Liver (tissue), 3 donors: ENCODE measurements around the gene PAX7.

Experiments used
- EGR1 ChIP-seq, 2 donors: IDR thresholded peaks; 2 replicates each; pipeline ENCODE4 v1.6.1; 2016 to 2018; ENCODE audit warnings: antibody characterized with exemption in 2 of 2, low read depth in 2 of 2
- GABPA ChIP-seq, 2 donors: IDR thresholded peaks in 1 of 2; conservative IDR thresholded peaks in 1 of 2; 2 replicates each; pipeline ENCODE4 v1.6.1; 2016; ENCODE audit warnings: antibody characterized with exemption in 2 of 2, mild to moderate bottlenecking in 1 of 2, moderate library complexity in 1 of 2
- JUND ChIP-seq, 2 donors: IDR thresholded peaks; 2 replicates each; pipeline ENCODE4 v1.6.1; 2016; ENCODE audit warnings: antibody characterized with exemption in 2 of 2
- NR2F2 ChIP-seq: IDR thresholded peaks from 2 replicates; pipeline ENCODE4 v1.6.1; 2016; ENCODE audit warnings: antibody characterized with exemption
- RAD21 ChIP-seq, 2 donors: IDR thresholded peaks; 2 replicates each; pipeline ENCODE4 v1.6.1; 2016; ENCODE audit warnings: antibody characterized with exemption in 2 of 2, mild to moderate bottlenecking in 2 of 2
- RXRA ChIP-seq, 2 donors: IDR thresholded peaks; 2 replicates each; pipeline ENCODE4 v1.6.1; 2017 to 2018; ENCODE audit warnings: antibody characterized with exemption in 2 of 2, mild to moderate bottlenecking in 1 of 2
- SP1 ChIP-seq: IDR thresholded peaks from 2 replicates; pipeline ENCODE4 v1.6.1; 2018; ENCODE audit warnings: antibody characterized with exemption, mild to moderate bottlenecking
- TAF1 ChIP-seq: conservative IDR thresholded peaks from 2 replicates; pipeline ENCODE4 v1.6.1; 2016; ENCODE audit warnings: antibody characterized with exemption, mild to moderate bottlenecking
- YY1 ChIP-seq: IDR thresholded peaks from 2 replicates; pipeline ENCODE4 v1.6.1; 2016; ENCODE audit warnings: antibody characterized with exemption, mild to moderate bottlenecking
- TF ChIP-seq, protein P1 (sequence below): fragments of 150-350 bp; IDR thresholded peaks from 2 replicates; pipeline ENCODE4 v1.5.1; 2017; ENCODE audit warnings: improper control_type of control experiment, low read depth, low read length; ENCODE audit not compliant: missing input control
- TF ChIP-seq, protein P2 (sequence below): IDR thresholded peaks from 2 replicates; pipeline ENCODE4 v1.6.1; 2016; ENCODE audit warnings: antibody characterized with exemption
- TF ChIP-seq, protein P3 (sequence below): IDR thresholded peaks from 2 replicates; pipeline ENCODE4 v1.6.1; 2016; ENCODE audit warnings: antibody characterized with exemption
- TF ChIP-seq, protein P4 (sequence below): IDR thresholded peaks from 2 replicates; pipeline ENCODE4 v1.6.1; 2016; ENCODE audit warnings: antibody characterized with exemption
- TF ChIP-seq, protein P5 (sequence below): IDR thresholded peaks from 2 replicates; pipeline ENCODE4 v1.6.1; 2016; ENCODE audit warnings: antibody characterized with exemption, mild to moderate bottlenecking
- donor health status: healthy.
- donor health status: healthy.

DNA sequence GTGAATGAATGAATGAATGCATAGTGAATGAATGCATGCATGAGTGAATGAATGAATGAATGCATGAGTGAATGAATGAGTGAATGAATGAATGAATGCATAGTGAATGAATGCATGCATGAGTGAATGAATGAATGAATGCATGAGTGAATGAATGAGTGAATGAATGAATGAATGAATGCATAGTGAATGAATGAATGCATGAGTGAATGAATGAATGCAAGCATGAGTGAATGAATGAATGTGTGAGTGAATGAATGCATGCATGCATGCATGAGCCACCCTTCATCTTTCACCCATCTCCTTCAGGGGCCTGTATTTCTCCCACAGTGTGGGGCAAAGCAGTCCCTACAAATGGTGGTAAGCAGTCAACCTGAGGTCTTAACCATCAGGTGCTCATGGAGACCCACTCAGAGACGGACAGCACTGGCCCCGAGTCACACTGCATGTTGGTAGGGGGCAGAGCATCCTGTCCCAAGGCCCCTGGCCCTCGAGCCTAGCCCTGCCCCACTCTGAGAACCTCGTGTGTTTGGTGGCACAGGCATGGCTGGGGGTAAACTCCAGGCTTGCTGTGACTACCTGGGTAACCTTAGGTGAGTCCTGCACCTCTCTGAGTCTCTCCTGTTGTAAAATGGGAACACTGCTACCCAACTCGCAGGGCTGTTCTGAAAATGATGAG lies 28.0 kb upstream of the PAX7 start:
- TF ChIP-seq, protein P1, sequence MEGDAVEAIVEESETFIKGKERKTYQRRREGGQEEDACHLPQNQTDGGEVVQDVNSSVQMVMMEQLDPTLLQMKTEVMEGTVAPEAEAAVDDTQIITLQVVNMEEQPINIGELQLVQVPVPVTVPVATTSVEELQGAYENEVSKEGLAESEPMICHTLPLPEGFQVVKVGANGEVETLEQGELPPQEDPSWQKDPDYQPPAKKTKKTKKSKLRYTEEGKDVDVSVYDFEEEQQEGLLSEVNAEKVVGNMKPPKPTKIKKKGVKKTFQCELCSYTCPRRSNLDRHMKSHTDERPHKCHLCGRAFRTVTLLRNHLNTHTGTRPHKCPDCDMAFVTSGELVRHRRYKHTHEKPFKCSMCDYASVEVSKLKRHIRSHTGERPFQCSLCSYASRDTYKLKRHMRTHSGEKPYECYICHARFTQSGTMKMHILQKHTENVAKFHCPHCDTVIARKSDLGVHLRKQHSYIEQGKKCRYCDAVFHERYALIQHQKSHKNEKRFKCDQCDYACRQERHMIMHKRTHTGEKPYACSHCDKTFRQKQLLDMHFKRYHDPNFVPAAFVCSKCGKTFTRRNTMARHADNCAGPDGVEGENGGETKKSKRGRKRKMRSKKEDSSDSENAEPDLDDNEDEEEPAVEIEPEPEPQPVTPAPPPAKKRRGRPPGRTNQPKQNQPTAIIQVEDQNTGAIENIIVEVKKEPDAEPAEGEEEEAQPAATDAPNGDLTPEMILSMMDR: no peak
- TF ChIP-seq YY1 (no peak), JUND (IDR thresholded peaks at IDR 0.05) (no peak), SP1 (no peak), NR2F2 (no peak), RXRA (IDR thresholded peaks at IDR 0.05) (no peak), EGR1 (IDR thresholded peaks at IDR 0.05; ENCODE audit: low read depth in 2 of 2) (no peak), RAD21 (IDR thresholded peaks at IDR 0.05) (no peak), GABPA (IDR thresholded peaks at IDR 0.05 in 1 of 2, conservative IDR thresholded peaks at IDR 0.05 in 1 of 2) (no peak), TAF1 (no peak)
- TF ChIP-seq, protein P2, sequence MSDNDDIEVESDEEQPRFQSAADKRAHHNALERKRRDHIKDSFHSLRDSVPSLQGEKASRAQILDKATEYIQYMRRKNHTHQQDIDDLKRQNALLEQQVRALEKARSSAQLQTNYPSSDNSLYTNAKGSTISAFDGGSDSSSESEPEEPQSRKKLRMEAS: no peak
- TF ChIP-seq, protein P3, sequence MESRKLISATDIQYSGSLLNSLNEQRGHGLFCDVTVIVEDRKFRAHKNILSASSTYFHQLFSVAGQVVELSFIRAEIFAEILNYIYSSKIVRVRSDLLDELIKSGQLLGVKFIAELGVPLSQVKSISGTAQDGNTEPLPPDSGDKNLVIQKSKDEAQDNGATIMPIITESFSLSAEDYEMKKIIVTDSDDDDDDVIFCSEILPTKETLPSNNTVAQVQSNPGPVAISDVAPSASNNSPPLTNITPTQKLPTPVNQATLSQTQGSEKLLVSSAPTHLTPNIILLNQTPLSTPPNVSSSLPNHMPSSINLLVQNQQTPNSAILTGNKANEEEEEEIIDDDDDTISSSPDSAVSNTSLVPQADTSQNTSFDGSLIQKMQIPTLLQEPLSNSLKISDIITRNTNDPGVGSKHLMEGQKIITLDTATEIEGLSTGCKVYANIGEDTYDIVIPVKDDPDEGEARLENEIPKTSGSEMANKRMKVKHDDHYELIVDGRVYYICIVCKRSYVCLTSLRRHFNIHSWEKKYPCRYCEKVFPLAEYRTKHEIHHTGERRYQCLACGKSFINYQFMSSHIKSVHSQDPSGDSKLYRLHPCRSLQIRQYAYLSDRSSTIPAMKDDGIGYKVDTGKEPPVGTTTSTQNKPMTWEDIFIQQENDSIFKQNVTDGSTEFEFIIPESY: no peak
- TF ChIP-seq, protein P4, sequence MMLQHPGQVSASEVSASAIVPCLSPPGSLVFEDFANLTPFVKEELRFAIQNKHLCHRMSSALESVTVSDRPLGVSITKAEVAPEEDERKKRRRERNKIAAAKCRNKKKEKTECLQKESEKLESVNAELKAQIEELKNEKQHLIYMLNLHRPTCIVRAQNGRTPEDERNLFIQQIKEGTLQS: no peak
- TF ChIP-seq, protein P5, sequence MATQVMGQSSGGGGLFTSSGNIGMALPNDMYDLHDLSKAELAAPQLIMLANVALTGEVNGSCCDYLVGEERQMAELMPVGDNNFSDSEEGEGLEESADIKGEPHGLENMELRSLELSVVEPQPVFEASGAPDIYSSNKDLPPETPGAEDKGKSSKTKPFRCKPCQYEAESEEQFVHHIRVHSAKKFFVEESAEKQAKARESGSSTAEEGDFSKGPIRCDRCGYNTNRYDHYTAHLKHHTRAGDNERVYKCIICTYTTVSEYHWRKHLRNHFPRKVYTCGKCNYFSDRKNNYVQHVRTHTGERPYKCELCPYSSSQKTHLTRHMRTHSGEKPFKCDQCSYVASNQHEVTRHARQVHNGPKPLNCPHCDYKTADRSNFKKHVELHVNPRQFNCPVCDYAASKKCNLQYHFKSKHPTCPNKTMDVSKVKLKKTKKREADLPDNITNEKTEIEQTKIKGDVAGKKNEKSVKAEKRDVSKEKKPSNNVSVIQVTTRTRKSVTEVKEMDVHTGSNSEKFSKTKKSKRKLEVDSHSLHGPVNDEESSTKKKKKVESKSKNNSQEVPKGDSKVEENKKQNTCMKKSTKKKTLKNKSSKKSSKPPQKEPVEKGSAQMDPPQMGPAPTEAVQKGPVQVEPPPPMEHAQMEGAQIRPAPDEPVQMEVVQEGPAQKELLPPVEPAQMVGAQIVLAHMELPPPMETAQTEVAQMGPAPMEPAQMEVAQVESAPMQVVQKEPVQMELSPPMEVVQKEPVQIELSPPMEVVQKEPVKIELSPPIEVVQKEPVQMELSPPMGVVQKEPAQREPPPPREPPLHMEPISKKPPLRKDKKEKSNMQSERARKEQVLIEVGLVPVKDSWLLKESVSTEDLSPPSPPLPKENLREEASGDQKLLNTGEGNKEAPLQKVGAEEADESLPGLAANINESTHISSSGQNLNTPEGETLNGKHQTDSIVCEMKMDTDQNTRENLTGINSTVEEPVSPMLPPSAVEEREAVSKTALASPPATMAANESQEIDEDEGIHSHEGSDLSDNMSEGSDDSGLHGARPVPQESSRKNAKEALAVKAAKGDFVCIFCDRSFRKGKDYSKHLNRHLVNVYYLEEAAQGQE: no peak
